ENCODE results near the gene TSFM.

- TF ChIP-seq CTCF (IDR thresholded peaks at IDR 0.05 in 4 of 5, conservative IDR thresholded peaks at IDR 0.05 in 1 of 5): no peak
- TF ChIP-seq POLR2A (IDR thresholded peaks at IDR 0.05): no peak
Observed at GRCh38 chr12:57816855-57817151, 34.2 kb downstream of the TSFM start.
